GM18867 (cell line): ENCODE data around the gene PIP5K1C.
"Not testable (repeated sequence)": the region's sequence is repeated elsewhere in the genome, so short reads cannot be mapped to it uniquely, and the experiment has no call there.

ENCODE experiments used
- ATAC-seq: cut with Tn5 transposase; IDR thresholded peaks from one replicate; pipeline ENCODE4 v1.9.1; 2021; ENCODE audit warnings: mild to moderate bottlenecking, moderate library complexity; ENCODE audit not compliant: unreplicated experiment

The PIP5K1C gene

GRCh38 chr19:3661284-3662238, 38.7 kb downstream of the PIP5K1C start:
- no peak for ATAC-seq

GRCh38 chr19:3660493-3661219, 39.6 kb downstream of the PIP5K1C start:
- no peak for ATAC-seq

- no peak for ATAC-seq
Observed at GRCh38 chr19:3659746-3660112, 40.5 kb downstream of the PIP5K1C start.

DNA sequence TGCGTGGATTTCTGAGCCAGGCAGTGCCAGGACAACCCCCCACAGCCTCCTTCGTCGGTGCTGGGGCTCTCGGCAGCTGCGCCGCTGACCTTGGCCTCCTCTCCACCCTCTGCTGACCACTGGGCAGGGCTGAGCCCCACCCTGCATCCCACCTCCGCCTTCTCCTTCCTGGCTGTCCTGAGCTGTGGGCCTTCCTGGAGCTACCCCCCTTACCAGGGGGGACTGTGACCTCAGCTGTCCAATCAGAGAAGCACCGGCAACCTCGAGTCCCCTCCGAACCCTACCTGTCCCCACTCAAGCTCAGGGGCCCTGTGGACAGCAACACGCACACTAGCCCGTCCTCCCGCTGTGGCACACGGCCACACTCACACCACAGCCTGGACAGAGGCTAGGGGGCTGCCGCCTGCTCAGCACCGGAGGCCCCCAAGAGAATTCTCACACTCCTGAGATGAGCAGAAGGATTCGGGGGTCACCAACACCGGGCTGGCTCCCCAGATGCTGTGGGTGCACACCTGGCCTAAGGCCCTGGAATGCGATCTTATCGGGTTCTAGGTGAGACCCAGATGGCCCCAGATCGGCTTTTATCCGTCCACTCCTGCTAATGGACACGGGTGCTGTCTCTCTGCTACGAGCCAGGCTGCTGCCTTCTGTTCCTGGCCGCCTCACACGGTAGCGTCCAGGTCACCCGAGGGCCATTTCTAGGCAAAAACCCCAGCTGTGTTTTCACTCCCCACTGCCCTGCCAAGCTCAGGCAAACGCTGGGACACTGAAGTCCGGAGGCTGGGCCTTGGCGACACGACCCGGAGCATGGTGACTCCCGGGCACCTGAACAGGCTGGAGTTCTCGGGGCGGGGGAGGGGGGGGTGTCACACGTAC, 41.2 kb downstream of the PIP5K1C start:
- ATAC-seq: no peak

DNA sequence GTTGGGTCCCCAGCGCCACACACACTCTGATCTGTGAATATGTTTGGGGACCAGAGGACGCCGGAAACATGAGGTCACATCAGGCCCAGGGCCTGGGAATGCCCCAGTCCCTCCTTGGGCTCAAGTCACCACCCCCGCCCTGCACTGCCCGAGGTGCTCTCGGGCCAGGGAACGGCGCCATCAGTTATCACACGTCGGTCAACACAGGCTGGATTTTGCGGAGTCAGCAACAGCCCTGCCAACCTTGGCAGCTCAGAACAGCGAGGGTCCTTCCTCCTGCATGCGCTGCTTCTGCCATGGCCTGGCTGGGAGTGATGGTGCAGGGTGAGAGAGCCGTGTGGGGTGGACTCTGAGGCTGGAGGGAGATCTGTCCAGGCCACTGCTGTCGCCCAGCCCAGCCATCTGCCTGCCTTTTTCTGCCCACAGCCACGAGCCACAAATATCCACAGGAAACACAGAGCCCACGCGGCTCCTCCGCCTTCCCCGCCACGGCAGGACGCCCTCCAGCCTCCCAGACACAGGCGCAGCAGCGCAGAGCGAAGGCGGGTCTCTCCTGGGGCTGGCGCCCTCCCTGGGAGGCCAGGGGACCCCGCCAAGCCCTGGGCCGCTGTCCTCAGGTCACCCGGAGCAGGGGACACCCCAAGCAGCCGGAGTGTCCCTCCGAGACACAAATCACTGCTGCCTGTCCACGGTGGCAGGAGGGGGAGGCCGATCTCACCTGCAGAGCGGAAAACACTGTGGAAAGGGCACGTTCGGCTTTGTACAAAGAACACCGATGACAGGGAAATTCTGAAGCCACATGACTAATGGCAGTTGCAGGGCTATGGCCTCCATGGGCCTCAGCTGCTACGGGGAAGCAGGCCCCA, 42.0 kb downstream of the PIP5K1C start:
- ATAC-seq: no peak

GRCh38 chr19:3657395-3657769, 42.9 kb downstream of the PIP5K1C start:
- ATAC-seq: no peak

DNA sequence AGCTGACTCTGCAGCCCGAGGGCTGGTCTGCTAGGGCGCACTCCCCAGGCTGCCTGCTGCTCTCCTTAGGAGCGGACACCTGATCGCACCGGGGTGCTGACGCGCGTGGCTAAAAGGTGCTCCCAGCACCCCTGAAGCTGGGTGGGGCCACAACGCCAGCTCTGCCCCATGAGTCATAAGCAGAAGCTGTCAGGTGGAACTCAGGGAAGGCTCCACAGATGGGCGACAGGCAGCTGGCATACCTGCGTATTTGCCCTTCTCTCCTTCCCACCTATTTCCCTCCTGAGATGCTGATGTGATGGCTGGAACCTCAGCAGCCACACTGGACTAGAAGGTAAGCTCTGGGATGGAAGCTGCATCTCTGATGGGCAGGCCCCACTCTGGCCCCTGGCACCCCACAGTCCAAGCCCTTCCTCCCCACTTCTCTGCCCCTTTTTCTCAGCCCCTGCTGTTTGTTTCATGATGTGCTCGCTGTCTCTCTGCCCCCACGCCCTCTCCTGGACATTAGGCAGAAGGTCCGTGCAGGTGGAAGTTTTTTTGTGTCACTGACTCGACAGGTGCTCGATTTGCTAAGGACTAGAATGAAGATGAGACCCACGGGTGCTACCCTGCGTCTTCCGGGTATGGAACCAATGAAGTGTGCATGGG, 43.4 kb downstream of the PIP5K1C start:
- no peak for ATAC-seq

GRCh38 chr19:3656073-3656746, 44.1 kb downstream of the PIP5K1C start:
- ATAC-seq: no peak

DNA sequence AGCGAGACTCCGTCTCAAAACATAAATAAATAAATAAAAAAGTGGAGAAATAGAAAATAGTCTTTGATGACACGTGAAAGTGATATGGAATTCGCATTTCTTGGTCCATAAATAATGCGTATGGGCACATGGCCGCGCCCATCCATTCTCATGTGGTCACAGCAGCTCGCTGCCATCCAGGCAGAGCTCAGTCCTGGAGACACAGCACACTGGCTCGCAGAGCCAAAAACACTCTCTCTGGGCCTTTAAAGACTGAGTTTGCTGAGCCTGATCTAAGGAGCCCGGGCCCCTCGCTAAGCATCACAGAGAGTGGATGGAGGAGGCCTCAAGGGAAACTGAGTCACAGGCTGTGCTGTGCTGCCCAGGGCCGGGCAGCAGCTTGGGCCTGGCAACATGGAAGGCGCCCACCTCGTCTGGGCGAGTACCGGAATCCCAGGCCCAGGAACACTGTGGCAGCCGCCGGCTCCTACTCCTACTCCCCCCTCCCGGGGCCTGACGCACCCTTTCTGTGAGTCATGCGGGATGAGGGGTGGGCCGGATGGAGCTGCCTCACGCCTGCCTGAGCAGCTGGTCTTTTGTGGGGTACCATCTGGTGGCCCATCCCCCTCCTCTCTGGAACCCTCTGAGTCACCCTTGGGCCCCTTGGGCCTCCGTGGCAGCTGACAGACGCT, 44.7 kb downstream of the PIP5K1C start:
- no peak for ATAC-seq

DNA sequence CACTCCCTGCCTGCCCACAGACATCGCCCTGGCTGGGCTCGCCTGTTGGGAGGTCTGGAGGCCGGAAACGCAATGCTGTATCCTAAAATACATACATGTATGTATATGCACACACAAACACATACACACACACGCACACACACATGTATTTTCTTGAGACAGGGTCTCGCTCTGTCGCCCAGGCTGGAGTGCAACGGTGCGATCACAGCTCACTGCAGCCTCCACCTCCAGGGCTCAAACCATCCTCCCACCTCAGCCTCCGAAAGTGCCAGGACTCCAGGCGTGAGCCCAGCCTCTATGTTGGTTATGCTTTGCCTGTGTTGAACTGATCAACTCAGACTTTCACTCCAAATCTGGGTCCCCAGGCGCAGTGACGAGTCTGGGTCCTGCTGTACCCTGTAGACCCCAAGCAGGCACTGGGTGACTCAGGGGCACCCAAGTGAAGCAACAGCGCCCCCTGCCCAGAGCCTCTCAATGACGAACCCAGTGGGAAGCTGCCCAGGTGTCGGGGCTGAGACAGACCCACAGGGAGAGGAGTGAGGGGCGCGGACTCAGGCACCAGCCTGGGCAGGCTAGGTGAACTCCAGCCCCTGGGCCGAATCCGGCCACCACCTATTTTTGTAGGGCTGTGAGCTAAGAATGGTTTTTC, 46.3 kb downstream of the PIP5K1C start:
- ATAC-seq: no peak

DNA sequence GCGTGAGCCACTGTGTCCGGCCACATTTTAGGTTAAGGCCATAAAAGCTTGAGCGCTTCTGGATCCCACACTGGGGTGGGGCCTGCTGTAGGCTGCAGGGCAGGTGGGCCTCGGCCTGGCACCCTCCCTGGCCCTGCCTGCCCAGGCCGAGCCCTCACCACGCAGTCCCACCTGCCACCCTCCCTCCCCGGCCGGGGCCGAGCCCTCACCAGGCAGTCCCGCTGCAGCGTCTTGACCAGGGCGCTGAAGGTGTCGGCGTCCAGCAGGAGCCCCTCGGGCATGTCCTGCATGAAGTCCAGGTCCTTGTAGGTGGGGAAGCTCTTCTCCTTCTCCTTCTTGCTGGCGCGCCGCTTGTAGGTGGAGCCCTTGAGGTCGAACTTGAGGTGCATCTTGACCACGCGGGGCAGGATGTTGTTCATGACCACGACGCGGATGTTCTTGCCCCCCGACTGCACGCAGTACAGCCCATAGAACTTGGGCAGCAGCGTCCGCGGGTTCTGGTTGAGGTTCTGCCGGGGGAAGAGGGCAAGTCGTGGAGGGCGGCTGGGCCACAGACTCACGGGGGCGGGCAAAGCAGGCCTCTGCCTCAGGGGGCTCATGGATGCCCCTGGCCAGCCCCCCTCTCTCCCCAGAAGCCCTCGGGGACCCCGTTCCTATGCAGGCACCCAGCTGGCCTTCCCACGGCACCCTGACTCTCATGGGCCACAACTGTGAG, 47.0 kb downstream of the PIP5K1C start:
- no peak for ATAC-seq

DNA sequence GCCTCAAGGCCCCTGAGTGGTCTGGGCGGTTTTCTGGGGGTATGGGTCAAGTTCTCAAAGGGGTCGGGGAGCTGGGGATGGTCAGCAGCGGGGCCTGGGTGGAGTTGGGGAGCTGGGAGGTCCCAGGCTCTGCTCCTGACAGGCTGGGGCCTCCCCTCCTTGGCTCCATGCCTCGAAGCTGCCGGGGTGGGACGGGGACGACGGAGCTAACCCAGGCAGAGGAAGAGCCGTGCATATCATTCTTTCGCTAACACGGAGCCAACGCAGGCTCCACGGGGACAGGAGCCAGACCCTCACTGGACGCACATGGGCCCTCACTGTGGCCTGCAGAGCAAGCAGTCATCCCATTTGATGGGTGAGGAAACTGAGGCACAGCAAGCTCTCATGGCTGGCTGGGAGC, 47.8 kb downstream of the PIP5K1C start:
- ATAC-seq: no peak

DNA sequence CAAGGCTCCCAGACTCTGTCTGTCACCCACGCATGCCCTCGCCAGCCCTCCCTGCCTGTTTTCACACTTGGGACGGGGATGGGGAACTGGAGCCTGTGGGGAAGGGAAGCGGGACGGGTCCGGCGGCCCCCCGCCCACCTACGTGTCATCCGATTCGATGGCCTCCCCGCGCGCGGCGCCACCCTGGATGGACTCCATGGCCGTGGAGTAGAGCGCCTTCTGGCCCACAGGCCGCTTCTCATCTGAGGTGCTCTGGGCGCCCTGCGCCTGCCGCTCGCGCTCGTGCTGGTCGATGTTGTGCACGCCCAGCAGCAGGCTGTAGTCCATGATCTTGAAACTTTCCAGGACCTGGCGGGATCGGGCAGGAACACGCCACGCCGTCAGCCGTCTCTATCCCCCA, 48.6 kb downstream of the PIP5K1C start:
- ATAC-seq: no peak

GRCh38 chr19:3649888-3650287, 50.4 kb downstream of the PIP5K1C start:
- ATAC-seq: no peak

DNA sequence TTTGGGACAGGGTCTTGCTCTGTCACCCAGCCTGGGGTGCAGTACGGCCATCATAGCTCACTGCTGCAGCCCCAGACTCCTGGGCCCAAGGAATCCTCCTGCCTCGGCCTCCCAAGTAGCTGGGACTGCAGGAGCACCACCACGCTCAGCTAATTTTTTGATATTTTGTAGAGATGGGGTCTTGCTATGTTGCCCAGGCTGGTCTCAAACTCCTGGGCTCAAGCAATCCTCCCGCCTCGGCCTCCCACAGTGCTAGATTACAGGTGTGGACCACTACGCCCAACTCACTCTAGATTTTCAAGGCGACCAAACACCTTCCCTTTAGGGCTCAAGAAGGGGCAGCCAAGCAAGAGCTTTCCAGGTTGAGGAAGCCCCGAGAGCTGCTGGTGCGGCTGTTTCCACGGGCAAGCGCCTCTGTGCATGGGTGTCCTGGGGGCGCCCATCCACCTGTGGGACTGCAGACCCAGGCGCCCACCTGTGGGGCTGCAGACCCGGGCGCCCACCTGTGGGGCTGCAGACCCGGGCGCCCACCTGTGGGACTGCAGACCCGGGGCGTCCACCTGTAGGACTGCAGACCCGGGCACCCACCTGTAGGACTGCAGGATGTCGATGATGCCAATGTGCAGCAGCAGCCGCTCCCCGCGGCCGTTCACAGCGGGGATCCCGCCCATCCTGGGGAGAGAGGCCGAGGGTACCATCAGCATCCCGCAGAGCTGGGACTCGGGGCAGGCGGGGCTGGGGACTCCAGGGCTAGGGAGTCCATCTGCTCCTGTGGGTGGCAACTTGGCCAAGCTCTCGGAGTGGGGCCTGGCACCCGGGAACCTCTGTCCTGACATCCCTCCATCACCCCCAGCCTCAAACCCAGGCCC, 52.0 kb downstream of the PIP5K1C start:
- no peak for ATAC-seq

- ATAC-seq: not testable (repeated sequence)
Observed at GRCh38 chr19:3647102-3647501, 53.2 kb downstream of the PIP5K1C start.
